GM23338 (cell line): ENCODE data around the gene PRXL2C. TPM values are rescaled to one million over a fixed set of nuclear protein-coding genes. Genes with fewer than 3 reads are reported as not detected.
A peak's percentile ranks its signal among the peaks of the same experiment; 100 is the strongest.

Experiments
- ATAC-seq: fragments of 200-7000 bp; cut with Tn5 transposase; 3 replicates; pipeline ENCODE4 v1.9.1; 2020
- DNase-seq: peaks from one replicate; pipeline ENCODE4 v3.0.0-alpha.2; 2015; ENCODE audit warnings: low spot score
- H2AFZ ChIP-seq: fragments of 200-600 bp; sonication (generic); 2 replicates; pipeline ENCODE4 v1.8.0; 2016; ENCODE audit warnings: antibody characterized with exemption, mild to moderate bottlenecking, moderate library complexity
- H3F3A ChIP-seq: fragments of 200-600 bp; sonication (generic); replicated peaks from 2 replicates; pipeline ENCODE4 v1.8.0; 2017; ENCODE audit warnings: antibody characterized with exemption, mixed run types, low read depth
- H3K27ac ChIP-seq: fragments of 200-600 bp; sonication (generic); 2 replicates; pipeline ENCODE4 v1.6.1; 2016; ENCODE audit warnings: low read depth
- H3K27me3 ChIP-seq: fragments of 200-600 bp; sonication (generic); 2 replicates; pipeline ENCODE4 v1.8.0; 2016; ENCODE audit warnings: mild to moderate bottlenecking, mixed run types, moderate library complexity; ENCODE audit not compliant: insufficient read depth
- H3K36me3 ChIP-seq: fragments of 200-600 bp; sonication (generic); 2 replicates; pipeline ENCODE4 v1.8.0; 2016; ENCODE audit warnings: mild to moderate bottlenecking; ENCODE audit not compliant: insufficient read depth
- H3K4me1 ChIP-seq: fragments of 200-600 bp; sonication (generic); 2 replicates; pipeline ENCODE4 v1.8.0; 2016; ENCODE audit warnings: mild to moderate bottlenecking, moderate library complexity; ENCODE audit not compliant: insufficient read depth
- H3K4me2 ChIP-seq: fragments of 200-600 bp; sonication (generic); 2 replicates; pipeline ENCODE4 v1.7.1; 2017; ENCODE audit warnings: mixed run types
- H3K4me3 ChIP-seq: fragments of 200-600 bp; sonication (generic); 2 replicates; pipeline ENCODE4 v1.6.1; 2016; ENCODE audit warnings: mixed run types
- H3K79me2 ChIP-seq: fragments of 200-600 bp; sonication (generic); replicated peaks from 2 replicates; pipeline ENCODE4 v1.8.0; 2017; ENCODE audit warnings: mild to moderate bottlenecking; ENCODE audit not compliant: insufficient read depth
- H3K9me2 ChIP-seq: fragments of 200-600 bp; sonication (generic); 2 replicates; pipeline ENCODE4 v1.8.0; 2017; ENCODE audit not compliant: insufficient read depth
- H4K20me1 ChIP-seq: fragments of 200-600 bp; sonication (generic); replicated peaks from 2 replicates; pipeline ENCODE4 v1.8.0; 2017; ENCODE audit warnings: mild to moderate bottlenecking; ENCODE audit not compliant: insufficient read depth
- H3K27ac Mint-ChIP-seq: 2 replicates; pipeline ENCODE4 v1.8.0; 2020; ENCODE audit warnings: inconsistent platforms, mild to moderate bottlenecking, moderate library complexity, mixed read lengths
- H3K27me3 Mint-ChIP-seq: 3 replicates; pipeline ENCODE4 v1.8.0; 2022; ENCODE audit warnings: low read depth, mild to moderate bottlenecking, moderate library complexity, mixed read lengths, inconsistent platforms; ENCODE audit not compliant: insufficient read depth, poor library complexity
- H3K36me3 Mint-ChIP-seq: 3 replicates; pipeline ENCODE4 v1.8.0; 2021; ENCODE audit warnings: low read depth, mild to moderate bottlenecking, inconsistent platforms, moderate library complexity, mixed read lengths
- H3K4me1 Mint-ChIP-seq: 3 replicates; pipeline ENCODE4 v1.8.0; 2020; ENCODE audit warnings: mild to moderate bottlenecking, inconsistent platforms, mixed read lengths
- H3K4me3 Mint-ChIP-seq: 3 replicates; pipeline ENCODE4 v1.8.0; 2021; ENCODE audit warnings: moderate library complexity, mild to moderate bottlenecking, inconsistent platforms, mixed read lengths
- H3K9me3 Mint-ChIP-seq: 3 replicates; pipeline ENCODE4 v1.8.0; 2020; ENCODE audit warnings: moderate library complexity, mild to moderate bottlenecking, inconsistent platforms, mixed read lengths
- CREB1 ChIP-seq: fragments of 250-450 bp; sonication (Bioruptor Pico); IDR thresholded peaks from 2 replicates; pipeline ENCODE4 v1.5.0; 2020; ENCODE audit warnings: low read depth, mild to moderate bottlenecking, moderate library complexity
- CTCF ChIP-seq, 2 experiments: fragments of 200-600 bp in 1 of 2; sonication (generic) in 1 of 2; conservative IDR thresholded peaks; 2 replicates each; pipeline versions ENCODE4 v1.5.1 to v1.6.1; 2016 to 2017; ENCODE audit warnings: antibody characterized with exemption in 2 of 2, low read depth in 2 of 2, mild to moderate bottlenecking in 2 of 2, moderate library complexity in 1 of 2
- ETS1 ChIP-seq: IDR thresholded peaks from 2 replicates; pipeline ENCODE4 v1.6.1; 2016; ENCODE audit warnings: antibody characterized with exemption
- EZH2 ChIP-seq: fragments of 200-600 bp; sonication (generic); IDR thresholded peaks from one replicate; pipeline ENCODE4 v1.8.0; 2017; ENCODE audit warnings: antibody characterized with exemption, mild to moderate bottlenecking, low read depth; ENCODE audit not compliant: unreplicated experiment
- EZH2phosphoT487 ChIP-seq: fragments of 200-600 bp; sonication (generic); IDR thresholded peaks from one replicate; pipeline ENCODE4 v1.8.1; 2018; ENCODE audit warnings: antibody characterized with exemption; ENCODE audit not compliant: unreplicated experiment
- JUNB ChIP-seq: IDR thresholded peaks from one replicate; pipeline ENCODE4 v1.6.1; 2016; ENCODE audit warnings: antibody characterized with exemption; ENCODE audit not compliant: unreplicated experiment
- NANOG ChIP-seq: IDR thresholded peaks from 2 replicates; pipeline ENCODE4 v1.6.1; 2016; ENCODE audit warnings: antibody characterized with exemption, borderline replicate concordance
- POLR2AphosphoS5 ChIP-seq: IDR thresholded peaks from 2 replicates; pipeline ENCODE4 v1.6.1; 2016; ENCODE audit warnings: antibody characterized with exemption, low read depth
- REST ChIP-seq: IDR thresholded peaks from one replicate; pipeline ENCODE4 v1.6.1; 2018; ENCODE audit warnings: antibody characterized with exemption; ENCODE audit not compliant: unreplicated experiment
- STAT1 ChIP-seq: IDR thresholded peaks from one replicate; pipeline ENCODE4 v1.6.1; 2016; ENCODE audit warnings: antibody characterized with exemption; ENCODE audit not compliant: unreplicated experiment
- ZNF114 ChIP-seq: fragments of 250-450 bp; sonication (Bioruptor Pico); IDR thresholded peaks from 2 replicates; pipeline ENCODE4 v1.5.0; 2020; ENCODE audit warnings: mild to moderate bottlenecking, moderate library complexity
- ZNF331 ChIP-seq: fragments of 250-450 bp; sonication (Bioruptor Pico); IDR thresholded peaks from 2 replicates; pipeline ENCODE4 v1.5.0; 2020; ENCODE audit warnings: low read depth, mild to moderate bottlenecking, moderate library complexity
- ZNF462 ChIP-seq: fragments of 250-450 bp; sonication (Bioruptor Pico); IDR thresholded peaks from 2 replicates; pipeline ENCODE4 v1.5.0; 2020; ENCODE audit warnings: mild to moderate bottlenecking, moderate library complexity
- polyA plus RNA-seq: library from polyadenylated mRNA; unstranded; fragments of >200 nt; fragmentation: Nextera tagmentation; extraction: Ambion mirVana; gene quantifications from 2 replicates; pipeline ENCODE4 v1.2.1, GENCODE V29; 2016
- total RNA-seq: library from RNA; depleted of rRNA; stranded (reverse); fragments of >200 nt; shearing (Covaris generic); gene quantifications from 2 replicates; pipeline ENCODE4 v1.2.3, GENCODE V29; 2014

PRXL2C gene
- total and polyA plus RNA-seq, 2 experiments from 2014 or later: 5.2 to 7.9 TPM

- peaks cover 37% of the 10 kb centered on the region for H3K4me1 ChIP-seq
- no peak overlapping the region for H2AFZ ChIP-seq
- Mint-ChIP-seq H3K36me3 (no peaks in the 10 kb centered on the region), H3K27me3 (peaks cover 23% of the 10 kb centered on the region), H3K9me3 (no peaks in the 10 kb centered on the region), H3K4me1 (peaks cover 60% of the 10 kb centered on the region), H3K4me3 (peak overlapping the region; percentile 69; the same call in 2 of the 3 replicates), H3K27ac (no peak overlapping the region)
- peaks cover 11% of the 10 kb centered on the region for H3F3A ChIP-seq
- no peak overlapping the region for H3K4me2 ChIP-seq
- H3K9me2 ChIP-seq: no peaks in the 10 kb centered on the region
- no peaks in the 10 kb centered on the region for H3K36me3 ChIP-seq
- no peak for TF ChIP-seq ETS1
- no peak for TF ChIP-seq ZNF331
- no peak for TF ChIP-seq CREB1
- TF ChIP-seq EZH2phosphoT487: no peak
- no peak for TF ChIP-seq CTCF (conservative IDR thresholded peaks at IDR 0.05; ENCODE audit: low read depth in 2 of 2)
- TF ChIP-seq ZNF462 (CRISPR knock-in tag): no peak
- no peak for TF ChIP-seq ZNF114 (CRISPR knock-in tag)
- TF ChIP-seq JUNB: no peak
- TF ChIP-seq POLR2AphosphoS5: no peak
- TF ChIP-seq EZH2: no peak
- TF ChIP-seq NANOG: no peak
- no peak for TF ChIP-seq STAT1
- TF ChIP-seq REST: no peak
- no peak overlapping the region for H3K27ac ChIP-seq
- H3K79me2 ChIP-seq: peaks cover 65% of the 10 kb centered on the region
- ATAC-seq: no peak
- DNase-seq: no peak
- peaks cover 49% of the 10 kb centered on the region for H4K20me1 ChIP-seq
- peaks cover 20% of the 10 kb centered on the region for H3K27me3 ChIP-seq
- H3K4me3 ChIP-seq: no peak overlapping the region
These were observed 38.2 kb downstream of the PRXL2C start for GRCh38 chr9:96616817-96617438.
